Retinal pigment epithelial cell (primary cell): ENCODE results near the gene ICAM2.

Experiments used
- DNase-seq: peaks from one replicate; pipeline ENCODE4 v3.0.0-alpha.2; 2010; ENCODE audit warnings: low read depth
- H3K4me3 ChIP-seq: 2 replicates; pipeline ENCODE4 v1.5.1; 2011; ENCODE audit warnings: mild to moderate bottlenecking, low read length, control low read depth, moderate library complexity
- TF ChIP-seq, protein P1 (sequence below): conservative IDR thresholded peaks from 2 replicates; pipeline ENCODE4 v1.5.1; 2011; ENCODE audit warnings: low read depth, low read length, control low read depth, inconsistent platforms

Gene ICAM2

DNA sequence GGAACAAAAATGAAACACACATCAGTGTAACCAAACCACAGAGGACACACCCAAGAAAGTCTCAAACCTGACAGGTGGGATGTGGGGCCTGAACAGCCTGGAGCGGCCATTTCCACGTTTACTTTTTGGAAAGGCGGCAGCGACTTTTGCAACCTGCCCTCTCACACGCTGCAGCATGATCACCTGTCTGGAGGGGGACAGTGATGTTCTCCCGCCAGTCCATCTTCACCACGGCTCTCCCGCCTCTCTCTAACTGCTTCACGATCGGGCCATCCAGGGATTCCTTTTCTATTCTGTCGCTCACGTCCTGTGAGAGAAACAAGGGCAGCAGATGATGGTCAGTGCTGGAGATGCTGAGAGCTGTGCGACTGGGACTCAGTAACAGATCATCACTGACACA is 24.7 kb upstream of the ICAM2 start:
- no peak overlapping the region for H3K4me3 ChIP-seq
- no peak for DNase-seq
- TF ChIP-seq, protein P1, sequence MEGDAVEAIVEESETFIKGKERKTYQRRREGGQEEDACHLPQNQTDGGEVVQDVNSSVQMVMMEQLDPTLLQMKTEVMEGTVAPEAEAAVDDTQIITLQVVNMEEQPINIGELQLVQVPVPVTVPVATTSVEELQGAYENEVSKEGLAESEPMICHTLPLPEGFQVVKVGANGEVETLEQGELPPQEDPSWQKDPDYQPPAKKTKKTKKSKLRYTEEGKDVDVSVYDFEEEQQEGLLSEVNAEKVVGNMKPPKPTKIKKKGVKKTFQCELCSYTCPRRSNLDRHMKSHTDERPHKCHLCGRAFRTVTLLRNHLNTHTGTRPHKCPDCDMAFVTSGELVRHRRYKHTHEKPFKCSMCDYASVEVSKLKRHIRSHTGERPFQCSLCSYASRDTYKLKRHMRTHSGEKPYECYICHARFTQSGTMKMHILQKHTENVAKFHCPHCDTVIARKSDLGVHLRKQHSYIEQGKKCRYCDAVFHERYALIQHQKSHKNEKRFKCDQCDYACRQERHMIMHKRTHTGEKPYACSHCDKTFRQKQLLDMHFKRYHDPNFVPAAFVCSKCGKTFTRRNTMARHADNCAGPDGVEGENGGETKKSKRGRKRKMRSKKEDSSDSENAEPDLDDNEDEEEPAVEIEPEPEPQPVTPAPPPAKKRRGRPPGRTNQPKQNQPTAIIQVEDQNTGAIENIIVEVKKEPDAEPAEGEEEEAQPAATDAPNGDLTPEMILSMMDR, result no peak

DNA sequence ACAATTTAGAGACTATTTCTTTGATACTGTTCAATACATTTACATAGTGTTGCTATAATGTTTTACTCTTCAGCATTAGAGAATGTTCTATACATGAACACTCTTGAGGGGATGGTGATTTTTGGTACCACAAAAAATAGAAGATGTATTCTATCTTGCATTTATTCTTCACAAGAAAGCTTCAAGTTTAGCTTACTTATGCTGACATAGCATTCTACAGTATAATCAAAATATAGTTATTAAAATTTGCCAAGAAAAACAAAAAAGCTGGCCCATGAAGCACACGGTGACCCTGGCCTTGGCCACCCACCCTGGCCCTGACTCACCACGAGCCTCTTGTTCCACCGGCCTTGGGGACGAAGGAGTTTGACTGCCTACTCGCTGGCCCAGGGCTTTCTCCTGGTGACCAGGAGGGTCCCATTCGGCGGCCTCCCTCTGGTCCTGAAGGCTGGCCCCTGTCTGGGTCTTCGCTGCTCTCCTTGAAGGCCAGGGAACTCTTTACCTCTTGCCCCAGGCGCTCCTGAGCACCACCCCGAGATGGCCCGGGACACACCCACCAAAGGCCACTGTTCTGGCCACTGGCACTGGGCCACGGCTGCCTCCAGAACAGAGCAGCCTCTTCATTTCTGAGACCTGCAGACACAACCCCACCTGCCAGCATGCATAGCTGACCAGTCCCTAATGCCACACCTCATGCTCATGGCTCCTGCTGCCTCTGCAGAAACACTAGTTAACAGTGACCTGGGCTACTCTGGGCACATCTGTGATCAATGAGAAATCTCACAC is 22.5 kb upstream of the ICAM2 start:
- DNase-seq, result no peak
- no peak overlapping the region for H3K4me3 ChIP-seq
- TF ChIP-seq, protein P1, result no peak

DNA sequence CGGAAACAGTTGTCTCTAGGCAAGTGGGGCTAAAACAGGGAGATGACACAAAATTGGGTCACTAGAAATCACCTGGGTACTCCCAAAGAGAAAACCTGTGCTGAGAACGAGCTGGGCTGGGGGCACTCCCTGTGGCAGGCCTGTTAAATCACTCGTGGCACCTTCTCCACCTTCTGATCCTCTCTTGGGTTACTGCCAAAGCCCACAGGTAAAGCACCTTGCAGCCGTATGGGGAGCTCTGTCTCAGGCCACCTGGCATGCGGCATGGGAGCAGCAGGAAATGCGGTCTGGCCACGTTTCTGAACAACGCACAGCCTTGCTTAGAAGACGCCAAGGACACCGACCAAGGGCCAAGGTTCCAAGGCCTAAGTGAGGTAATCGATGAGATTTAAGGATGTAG is 21.5 kb upstream of the ICAM2 start:
- H3K4me3 ChIP-seq, result no peak overlapping the region
- TF ChIP-seq, protein P1, result no peak
- DNase-seq, result no peak

DNA sequence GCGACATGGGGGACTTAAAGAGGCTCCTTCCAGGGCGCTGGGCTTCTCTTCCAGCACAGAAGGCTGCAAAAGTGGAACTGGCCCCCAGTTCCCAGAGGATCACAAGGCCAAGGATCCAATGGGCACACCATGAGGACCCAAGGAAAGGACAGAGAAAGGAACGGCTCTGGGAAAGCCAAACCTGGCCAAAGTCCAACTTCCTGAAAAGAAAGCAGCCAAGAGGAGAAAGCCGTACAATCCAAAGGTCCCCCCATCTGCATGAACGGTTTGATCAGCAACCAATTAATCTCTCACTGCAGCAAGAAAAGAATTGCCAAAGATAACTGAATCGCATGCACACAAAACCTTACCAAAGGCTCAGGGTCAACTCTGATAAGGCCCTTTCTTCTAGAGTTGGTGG is 19.8 kb upstream of the ICAM2 start:
- H3K4me3 ChIP-seq, result no peak overlapping the region
- TF ChIP-seq, protein P1, result no peak
- no peak for DNase-seq

DNA sequence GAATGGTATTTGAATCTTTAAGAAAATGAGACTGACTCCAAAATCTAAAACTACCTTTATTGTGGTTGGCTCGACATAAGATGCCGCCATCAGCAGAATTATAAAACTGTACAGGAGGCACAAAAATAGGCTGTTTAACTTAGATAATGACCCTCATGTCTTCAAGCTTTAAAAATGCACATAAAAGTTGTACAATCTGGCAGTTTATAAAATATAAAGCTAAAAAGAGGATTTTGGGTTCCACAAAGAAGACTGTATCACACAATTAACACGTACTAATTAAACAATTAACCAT is 18.6 kb upstream of the ICAM2 start:
- no peak overlapping the region for H3K4me3 ChIP-seq
- no peak for DNase-seq
- TF ChIP-seq, protein P1, result no peak

DNA sequence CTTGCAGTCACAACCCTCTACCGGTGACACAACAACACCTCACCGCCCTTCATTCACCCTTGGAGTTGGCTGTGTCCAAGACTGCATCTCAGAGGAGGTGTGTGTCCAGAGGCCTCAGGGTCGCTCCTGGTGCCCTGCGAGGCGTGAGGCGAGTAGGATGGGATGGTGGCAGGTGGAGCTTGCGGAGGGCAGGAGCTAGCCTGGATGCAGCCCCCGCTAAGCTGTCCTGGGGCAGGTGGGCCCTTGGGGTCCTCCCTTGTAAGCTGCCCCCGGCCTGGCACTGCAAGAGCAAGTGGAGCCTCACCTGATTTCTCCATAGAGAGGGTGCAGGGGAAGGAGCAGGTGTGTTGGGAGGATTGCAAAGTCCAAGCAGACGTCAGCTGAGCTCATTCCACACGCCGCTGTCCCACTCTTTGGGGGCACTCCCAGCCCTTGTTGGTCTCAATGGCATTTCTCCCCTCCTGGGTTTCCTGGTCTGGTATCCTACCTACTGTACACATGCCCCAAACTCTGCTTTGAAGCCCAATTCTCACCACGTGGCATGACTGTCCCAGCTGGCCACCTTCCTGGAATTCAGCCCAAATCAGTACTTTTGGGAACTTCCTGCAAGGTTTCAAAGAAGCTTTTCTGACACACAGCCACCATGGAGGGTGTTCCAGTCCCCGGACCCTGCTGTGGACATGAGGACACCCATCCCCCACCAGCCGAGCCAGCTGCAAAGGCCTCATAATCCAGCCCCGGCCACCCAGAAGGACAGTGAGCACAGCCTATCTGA is 18.1 kb upstream of the ICAM2 start:
- no peak overlapping the region for H3K4me3 ChIP-seq
- DNase-seq, result no peak
- TF ChIP-seq, protein P1, result no peak

DNA sequence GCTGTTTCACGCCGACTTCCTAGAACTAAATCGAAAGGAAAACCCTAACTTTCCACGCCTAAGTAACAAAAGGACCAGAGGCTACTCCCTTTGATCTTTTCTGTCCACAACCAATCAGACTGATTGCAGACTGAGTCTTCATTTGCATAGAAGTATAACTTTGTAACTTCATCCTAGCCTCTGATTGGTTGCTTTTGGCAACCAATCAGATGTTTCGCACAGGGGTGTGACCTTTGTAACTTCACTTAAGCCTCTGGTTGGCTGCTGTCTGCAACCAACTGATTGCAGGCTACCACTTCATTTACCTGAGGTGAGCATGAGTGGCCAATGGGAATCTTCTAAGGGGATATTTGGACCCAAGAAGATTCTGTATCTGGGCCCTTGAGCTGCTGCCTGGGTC is 17.4 kb upstream of the ICAM2 start:
- no peak overlapping the region for H3K4me3 ChIP-seq
- TF ChIP-seq, protein P1, result no peak
- DNase-seq, result no peak
